Fibroblast of villous mesenchyme (primary cell): Measurements from ENCODE around the gene TMEM176B. TPM values are rescaled to one million over a fixed set of nuclear protein-coding genes. Genes with fewer than 3 reads are reported as not detected.

Source experiments
- DNase-seq: peaks from one replicate; pipeline ENCODE4 v3.0.0-alpha.2; 2010; ENCODE audit warnings: low read depth
- H3K4me3 ChIP-seq: 2 replicates; pipeline ENCODE4 v1.5.1; 2011; ENCODE audit warnings: low read depth, mild to moderate bottlenecking, low read length
- total RNA-seq: library from RNA; depleted of rRNA; stranded (reverse); fragments of >200 nt; gene quantifications from 2 replicates; pipeline ENCODE4 v1.2.3, GENCODE V29; 2012
- TF ChIP-seq, protein P1 (sequence below): IDR thresholded peaks from 2 replicates; pipeline ENCODE4 v1.5.1; 2012; ENCODE audit warnings: low read depth, mild to moderate bottlenecking, low read length; ENCODE audit not compliant: insufficient read depth

The TMEM176B gene
- total RNA-seq, 1 donor: 0.43 TPM

DNA sequence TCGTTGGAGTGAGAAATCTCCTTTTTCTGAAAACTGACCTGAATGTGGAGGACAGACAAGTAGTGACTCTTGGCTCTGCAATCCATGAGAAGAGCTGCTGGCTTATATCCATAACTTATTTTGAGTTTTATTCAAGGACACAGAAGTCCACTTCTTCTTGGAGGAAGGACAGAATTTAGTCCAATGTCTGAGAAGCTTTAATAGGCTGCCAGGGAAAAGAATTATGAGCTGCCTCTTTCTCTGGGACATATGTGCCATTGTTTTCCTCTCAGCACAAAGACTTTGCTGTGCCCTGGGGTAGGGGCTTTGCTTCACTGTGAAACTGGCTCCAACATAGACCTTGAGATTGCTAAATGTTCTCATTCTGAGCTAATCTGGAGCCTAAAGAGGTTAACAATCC is 31.7 kb upstream of the TMEM176B start:
- H3K4me3 ChIP-seq: no peak overlapping the region
- TF ChIP-seq, protein P1, sequence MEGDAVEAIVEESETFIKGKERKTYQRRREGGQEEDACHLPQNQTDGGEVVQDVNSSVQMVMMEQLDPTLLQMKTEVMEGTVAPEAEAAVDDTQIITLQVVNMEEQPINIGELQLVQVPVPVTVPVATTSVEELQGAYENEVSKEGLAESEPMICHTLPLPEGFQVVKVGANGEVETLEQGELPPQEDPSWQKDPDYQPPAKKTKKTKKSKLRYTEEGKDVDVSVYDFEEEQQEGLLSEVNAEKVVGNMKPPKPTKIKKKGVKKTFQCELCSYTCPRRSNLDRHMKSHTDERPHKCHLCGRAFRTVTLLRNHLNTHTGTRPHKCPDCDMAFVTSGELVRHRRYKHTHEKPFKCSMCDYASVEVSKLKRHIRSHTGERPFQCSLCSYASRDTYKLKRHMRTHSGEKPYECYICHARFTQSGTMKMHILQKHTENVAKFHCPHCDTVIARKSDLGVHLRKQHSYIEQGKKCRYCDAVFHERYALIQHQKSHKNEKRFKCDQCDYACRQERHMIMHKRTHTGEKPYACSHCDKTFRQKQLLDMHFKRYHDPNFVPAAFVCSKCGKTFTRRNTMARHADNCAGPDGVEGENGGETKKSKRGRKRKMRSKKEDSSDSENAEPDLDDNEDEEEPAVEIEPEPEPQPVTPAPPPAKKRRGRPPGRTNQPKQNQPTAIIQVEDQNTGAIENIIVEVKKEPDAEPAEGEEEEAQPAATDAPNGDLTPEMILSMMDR: no peak
- DNase-seq: no peak

DNA sequence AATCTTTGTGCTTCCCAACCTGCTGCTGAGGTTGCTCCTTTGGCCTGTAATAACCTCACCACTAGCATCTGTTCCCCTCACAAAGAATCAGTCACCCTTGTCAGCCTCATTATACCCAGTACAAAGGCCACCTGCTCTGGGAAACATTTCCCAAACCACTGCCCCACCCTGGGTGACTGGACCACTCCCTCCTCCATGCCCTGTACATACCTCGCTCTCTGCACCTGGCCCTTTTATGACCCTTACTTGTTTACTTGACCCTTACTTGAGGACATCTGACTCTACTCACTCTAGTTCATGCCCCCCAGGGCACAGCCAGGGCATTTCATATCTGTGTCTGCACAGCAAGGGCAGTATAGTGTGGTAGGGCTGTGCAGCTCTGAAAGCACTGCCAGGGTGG is 30.8 kb upstream of the TMEM176B start:
- no peak overlapping the region for H3K4me3 ChIP-seq
- no peak for DNase-seq
- TF ChIP-seq, protein P1: no peak

DNA sequence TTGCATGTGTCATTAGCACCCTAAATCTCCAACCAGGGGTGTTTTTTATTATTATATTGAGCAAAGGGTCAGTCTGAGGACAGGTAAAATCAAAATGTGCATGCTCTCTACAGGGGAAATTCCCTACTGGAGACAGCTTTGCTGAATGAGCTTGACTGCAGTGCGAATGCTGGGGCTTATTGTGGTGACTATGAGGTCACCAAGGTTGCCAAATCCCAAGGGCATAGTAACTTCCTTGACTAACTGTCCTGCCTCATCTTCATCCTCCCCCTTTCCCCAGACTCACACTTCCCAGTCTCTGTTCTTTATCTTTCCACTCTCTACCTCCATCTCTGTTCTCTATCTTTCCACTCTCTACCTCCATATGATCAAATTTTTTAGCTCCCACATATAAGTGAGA is 29.3 kb upstream of the TMEM176B start:
- TF ChIP-seq, protein P1: no peak
- no peak overlapping the region for H3K4me3 ChIP-seq
- no peak for DNase-seq

DNA sequence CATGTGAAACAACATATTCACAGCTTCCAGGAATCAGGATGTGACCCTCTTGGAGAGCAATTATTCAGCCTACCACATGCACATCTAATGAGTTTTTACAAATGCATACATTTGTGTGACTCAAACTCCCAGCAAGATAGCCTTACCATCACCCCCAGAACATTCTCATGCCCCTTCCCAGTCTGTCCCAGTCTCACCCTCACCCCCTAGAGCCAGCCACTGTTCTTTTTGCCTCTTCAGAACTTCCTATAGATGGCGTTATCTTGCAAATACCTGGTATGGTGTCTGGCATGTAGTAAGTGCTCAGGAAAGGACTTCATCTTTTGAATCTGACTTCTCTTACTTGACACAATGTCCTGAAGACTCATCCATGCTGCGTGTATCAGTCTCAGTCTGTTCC is 28.2 kb upstream of the TMEM176B start:
- H3K4me3 ChIP-seq: no peak overlapping the region
- TF ChIP-seq, protein P1: no peak
- DNase-seq: no peak

DNA sequence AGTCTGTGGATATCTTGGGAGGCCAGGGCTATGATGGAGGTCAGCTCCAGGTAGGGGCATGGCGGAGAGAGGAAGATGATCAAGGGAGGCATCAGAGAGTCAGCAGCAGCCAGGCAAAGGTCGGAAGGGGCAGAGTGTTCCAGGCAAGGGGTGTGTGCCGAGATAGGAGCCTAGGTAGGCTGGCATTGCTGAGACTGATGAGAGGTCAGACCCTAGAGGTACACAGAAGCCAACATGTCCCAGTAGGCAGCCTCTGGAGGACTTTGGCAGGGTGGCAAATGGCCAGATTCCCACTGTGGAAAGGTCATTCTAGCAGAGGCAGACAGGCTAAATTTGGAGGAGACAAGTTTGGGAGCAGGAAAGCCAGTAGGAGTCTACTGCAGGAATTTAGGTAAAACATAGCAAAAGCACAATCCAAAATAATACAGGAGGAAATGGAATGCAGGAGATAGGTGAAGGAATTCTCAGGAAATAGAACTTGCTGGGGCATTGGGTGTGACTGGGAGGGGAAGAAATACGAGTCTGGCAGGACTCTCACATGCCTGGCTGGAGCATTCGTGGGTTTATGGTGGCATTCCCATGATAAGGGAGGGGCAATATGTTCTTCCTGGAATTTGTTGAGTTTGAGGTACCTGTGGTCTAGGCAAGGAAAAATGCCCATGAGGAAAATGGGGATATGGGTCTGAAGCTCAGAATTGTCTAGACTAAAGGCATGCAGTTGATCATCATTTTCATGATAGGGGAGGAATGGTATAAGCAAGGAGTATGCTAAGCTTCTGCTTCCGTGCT is 26.1 kb upstream of the TMEM176B start:
- no peak overlapping the region for H3K4me3 ChIP-seq
- TF ChIP-seq, protein P1: no peak
- DNase-seq: no peak

DNA sequence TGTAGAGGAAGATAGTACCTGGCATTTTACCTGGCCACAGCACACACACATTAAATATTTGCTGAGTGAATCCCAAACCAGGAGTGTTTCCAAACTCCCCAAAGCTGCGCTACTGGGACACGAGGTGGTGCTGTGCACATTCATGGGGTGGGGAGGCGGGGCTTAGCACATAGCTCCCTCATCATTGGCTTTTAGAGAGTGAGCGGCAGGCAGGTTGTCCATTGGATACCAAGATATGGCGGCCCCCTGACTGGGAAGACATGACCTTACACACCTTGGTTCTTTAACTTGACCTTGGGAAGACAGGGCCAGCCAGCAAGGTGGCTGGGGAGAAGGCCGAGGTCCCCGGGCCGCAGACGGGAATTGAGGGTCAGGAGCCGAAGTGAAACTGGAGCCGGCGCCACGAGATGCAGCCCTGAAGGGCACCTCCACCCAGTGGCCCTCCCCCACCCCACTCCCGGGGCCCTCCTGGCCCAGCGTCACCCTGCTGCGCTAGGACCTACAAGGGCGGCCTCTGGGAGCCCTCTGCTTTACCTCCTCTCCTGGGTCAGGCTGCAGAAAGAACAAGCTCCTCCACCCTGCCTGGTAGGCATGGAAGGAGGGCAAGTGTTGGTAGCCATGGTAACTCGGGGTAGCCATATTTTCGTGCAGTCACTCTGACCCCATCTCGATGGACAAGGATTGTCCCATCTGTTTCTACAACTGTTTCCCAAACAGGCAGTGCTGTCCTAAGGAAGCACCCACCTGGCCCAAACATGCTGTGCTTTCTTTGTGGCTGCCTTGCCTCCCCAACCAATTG is 24.4 kb upstream of the TMEM176B start:
- no peak overlapping the region for H3K4me3 ChIP-seq
- TF ChIP-seq, protein P1: no peak
- no peak for DNase-seq
